DMS 273 (cell line): ENCODE results near the gene PLOD1.

Experiments used
- DNase-seq: peaks from one replicate; lab custom pipeline; 2025; ENCODE audit not compliant: unreplicated experiment; lab: John Stamatoyannopoulos, UW

The PLOD1 gene

GRCh38 chr1:11977625-11978024 lies 43.1 kb downstream of the PLOD1 start:
- DNase-seq = no peak

GRCh38 chr1:11978301-11978700 lies 43.8 kb downstream of the PLOD1 start:
- DNase-seq = no peak

- peak; percentile 89 for DNase-seq
Measured at GRCh38 chr1:11979028-11979850, 44.7 kb downstream of the PLOD1 start.

GRCh38 chr1:11979851-11980675 lies 45.5 kb downstream of the PLOD1 start, which contains the start of gene MFN2:
TSS of gene MFN2 (plus strand) at chr1:11980444. CDS start at chr1:11989169, 8,725 bp downstream.
- peak; percentile 100 for DNase-seq

- no peak for DNase-seq
Measured at GRCh38 chr1:11980676-11980972, 46.1 kb downstream of the PLOD1 start.

GRCh38 chr1:11981378-11982009 lies 47.0 kb downstream of the PLOD1 start:
- no peak for DNase-seq

- DNase-seq = no peak
Measured at GRCh38 chr1:11982010-11982392, 47.5 kb downstream of the PLOD1 start.

- no peak for DNase-seq
Measured at GRCh38 chr1:11984121-11984520, 49.6 kb downstream of the PLOD1 start.

GRCh38 chr1:11984576-11984975 lies 50.1 kb downstream of the PLOD1 start:
- no peak for DNase-seq

GRCh38 chr1:11985171-11985570 lies 50.7 kb downstream of the PLOD1 start:
- DNase-seq = no peak

GRCh38 chr1:11985851-11986250 lies 51.3 kb downstream of the PLOD1 start:
- no peak for DNase-seq

GRCh38 chr1:11989669-11990068 lies 55.2 kb downstream of the PLOD1 start:
- no peak for DNase-seq

- no peak for DNase-seq
Measured at GRCh38 chr1:11990303-11991032, 56.0 kb downstream of the PLOD1 start.

GRCh38 chr1:11991969-11992676 lies 57.6 kb downstream of the PLOD1 start:
- DNase-seq = no peak

- DNase-seq = no peak
Measured at GRCh38 chr1:11997081-11997850, 62.7 kb downstream of the PLOD1 start.

GRCh38 chr1:11998636-11999035 lies 64.1 kb downstream of the PLOD1 start:
- no peak for DNase-seq

GRCh38 chr1:11999236-11999635 lies 64.7 kb downstream of the PLOD1 start:
- DNase-seq = no peak

- peak; percentile 78 for DNase-seq
Measured at GRCh38 chr1:12001249-12001917, 66.9 kb downstream of the PLOD1 start.

GRCh38 chr1:12001996-12002493 lies 67.5 kb downstream of the PLOD1 start:
- DNase-seq = no peak
